ENCODE measurements around the gene RNU1-2.
A peak's percentile ranks its signal among the peaks of the same experiment; 100 is the strongest.
"Not testable (repeated sequence)": the region's sequence is repeated elsewhere in the genome, so short reads cannot be mapped to it uniquely, and the experiment has no call there.

The RNU1-2 gene

DNA sequence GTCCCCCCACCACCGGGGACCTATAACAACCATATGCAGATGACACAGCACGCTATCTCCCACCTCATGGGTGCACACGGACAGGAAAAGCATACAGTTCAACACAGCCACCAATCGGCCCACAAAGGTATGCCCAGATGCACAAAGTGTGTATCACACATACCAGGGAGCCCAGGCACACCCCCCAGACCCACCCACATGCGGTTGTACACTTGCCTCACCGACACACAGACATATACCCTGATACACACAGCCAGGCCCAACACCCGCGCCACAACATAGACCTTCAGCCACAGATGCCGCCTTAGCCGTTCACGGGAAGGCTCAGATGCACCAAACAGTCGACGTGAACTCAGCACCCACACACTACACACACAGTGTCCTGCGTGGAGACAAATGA lies 31.5 kb downstream of the RNU1-2 start:
- DNase-seq: no peak

- no peak for DNase-seq
Observed at GRCh38 chr1:16927711-16928485, 32.1 kb downstream of the RNU1-2 start.

DNA sequence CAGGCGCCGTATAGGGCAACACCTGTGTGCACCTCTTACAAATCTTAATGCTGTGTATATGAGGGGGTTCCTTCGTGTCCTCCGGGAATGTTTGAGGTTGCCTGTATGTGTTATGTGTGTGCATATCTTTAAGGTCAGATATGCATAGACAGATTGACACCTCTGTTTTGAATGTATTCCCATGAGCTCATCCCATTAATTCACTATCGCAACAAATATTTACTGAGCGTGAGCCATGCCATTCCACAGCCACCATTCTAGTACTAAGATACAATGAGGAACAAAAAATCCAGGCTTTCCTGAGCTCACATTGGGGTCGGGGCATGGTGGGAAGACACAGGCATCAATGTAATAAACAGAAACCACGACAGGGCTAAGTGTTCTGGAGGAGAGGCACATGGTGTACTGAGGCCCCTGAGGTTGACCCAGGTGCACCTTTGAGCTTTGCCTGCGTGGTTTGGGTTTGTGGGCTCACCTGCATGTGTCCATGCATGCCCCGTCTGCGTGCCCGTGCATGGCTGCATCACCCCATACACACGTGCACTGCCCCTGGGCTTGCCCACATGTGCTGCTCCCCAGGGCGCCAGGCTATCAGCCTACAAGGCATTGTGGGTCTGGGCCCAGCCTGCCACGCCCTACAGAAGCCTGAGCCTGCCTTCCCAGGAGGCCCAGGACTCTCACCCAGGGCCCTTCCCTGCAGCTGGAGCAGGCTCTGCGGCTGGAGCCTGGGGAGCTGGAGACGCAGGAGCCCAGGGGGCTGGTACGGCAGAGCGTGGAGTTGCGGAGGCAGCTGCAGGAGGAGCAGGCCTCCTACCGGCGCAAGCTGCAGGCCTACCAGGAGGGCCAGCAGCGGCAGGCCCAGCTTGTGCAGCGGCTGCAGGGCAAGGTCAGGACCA lies 33.6 kb downstream of the RNU1-2 start:
- not testable (repeated sequence) for DNase-seq

DNA sequence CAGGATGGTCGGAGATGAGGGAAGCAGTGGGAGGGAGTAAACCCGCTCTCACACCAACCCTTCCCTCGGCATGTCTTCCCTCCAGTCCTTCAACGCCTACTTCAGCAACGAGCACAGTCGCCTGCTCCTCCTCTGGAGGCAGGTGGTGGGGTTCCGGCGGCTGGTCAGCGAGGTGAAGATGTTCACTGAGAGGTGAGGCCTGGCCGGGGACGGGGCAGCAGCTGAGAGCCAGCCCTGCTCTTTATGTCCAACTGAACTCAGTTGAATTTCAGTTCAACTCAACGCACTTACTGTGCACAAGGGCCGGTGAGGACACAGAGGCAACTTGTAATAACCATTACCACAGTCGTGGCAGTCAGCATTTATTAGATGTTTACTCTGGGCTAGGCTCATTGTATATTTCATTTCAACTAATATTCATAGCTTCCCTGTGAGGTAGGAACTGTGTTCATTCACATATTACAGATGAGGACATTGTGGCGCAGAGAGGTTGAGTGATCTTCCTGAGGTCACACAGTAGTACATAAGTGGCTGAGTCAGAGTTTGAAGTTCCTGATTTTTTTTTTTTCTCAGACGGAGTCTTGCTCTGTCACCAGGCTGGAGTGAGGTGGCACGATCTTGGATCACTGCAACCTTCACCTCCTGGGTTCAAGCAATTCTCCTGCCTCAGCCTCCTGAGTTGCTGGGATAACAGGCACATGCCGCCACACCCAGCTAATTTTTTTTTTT lies 35.6 kb downstream of the RNU1-2 start:
- peak; percentile 60 for DNase-seq

DNA sequence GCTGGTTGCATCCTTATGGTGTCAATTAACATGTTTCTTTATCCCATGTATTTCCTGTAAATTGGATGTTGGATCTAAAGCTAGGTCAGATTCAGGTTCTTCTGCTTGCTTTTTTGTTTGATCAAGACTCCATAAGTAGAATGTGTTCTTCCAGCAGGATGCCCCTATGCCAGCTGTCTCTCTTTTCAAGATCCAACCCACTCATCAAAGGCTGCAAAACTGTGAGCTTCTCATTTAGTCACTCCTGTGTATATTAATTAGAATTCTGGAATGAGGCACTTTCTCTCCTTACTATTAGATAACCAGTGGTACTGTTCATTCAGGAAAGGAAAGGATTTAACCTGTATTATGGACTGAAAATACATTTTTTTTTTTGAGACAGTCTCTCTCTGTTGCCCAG lies 38.2 kb downstream of the RNU1-2 start:
- not testable (repeated sequence) for DNase-seq

GRCh38 chr1:16936580-16936979 lies 40.8 kb downstream of the RNU1-2 start:
- DNase-seq: not testable (repeated sequence)

- DNase-seq: no peak
Observed at GRCh38 chr1:16938351-16939321, 42.9 kb downstream of the RNU1-2 start.

- not testable (repeated sequence) for DNase-seq
Observed at GRCh38 chr1:16939386-16940180, 43.8 kb downstream of the RNU1-2 start.

DNA sequence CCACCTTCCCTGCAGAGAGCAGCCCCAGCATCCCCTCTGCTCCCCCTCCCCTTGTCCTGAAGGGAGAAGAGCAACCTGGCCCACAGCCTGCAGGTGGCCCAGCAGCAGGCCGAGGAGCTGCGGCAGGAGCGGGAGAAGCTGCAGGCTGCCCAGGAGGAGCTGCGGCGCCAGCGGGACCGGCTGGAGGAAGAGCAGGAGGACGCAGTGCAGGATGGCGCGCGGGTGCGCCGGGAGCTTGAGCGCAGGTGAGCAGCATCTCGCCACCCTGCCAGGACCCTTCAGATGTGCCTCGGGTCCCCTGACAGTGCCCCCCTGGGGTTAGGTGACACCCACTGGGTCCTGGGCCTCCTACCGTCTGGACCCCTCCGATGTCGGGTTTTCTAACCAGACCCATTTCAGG lies 48.3 kb downstream of the RNU1-2 start:
- no peak for DNase-seq

DNA sequence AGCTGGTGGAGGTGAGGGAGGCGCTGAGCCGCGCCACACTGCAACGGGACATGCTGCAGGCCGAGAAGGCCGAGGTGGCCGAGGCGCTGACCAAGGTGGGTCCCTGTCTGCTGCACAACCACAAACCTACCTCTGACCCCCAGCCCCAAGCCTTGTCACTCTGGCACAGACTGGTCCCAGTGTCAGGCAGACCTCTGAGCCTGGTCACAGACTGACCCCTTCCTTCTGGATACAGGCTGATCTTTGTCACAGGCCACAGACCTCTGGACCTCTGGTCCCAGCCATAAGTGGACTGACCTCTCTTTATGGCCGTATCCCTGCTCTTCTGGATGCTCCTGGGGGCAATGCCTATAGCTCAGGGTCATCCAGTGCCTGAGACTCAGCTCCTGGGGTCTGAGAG lies 49.7 kb downstream of the RNU1-2 start:
- not testable (repeated sequence) for DNase-seq

Data from inflammatory macrophage treated with lipopolysaccharide for 4 hours (primary cell).